GM18502 (cell line): Measurements from ENCODE around the gene EHBP1L1.

Experiments used
- ATAC-seq: cut with Tn5 transposase; IDR thresholded peaks from one replicate; pipeline ENCODE4 v1.9.1; 2021; ENCODE audit warnings: mild to moderate bottlenecking; ENCODE audit not compliant: unreplicated experiment, poor library complexity

The EHBP1L1 gene

DNA sequence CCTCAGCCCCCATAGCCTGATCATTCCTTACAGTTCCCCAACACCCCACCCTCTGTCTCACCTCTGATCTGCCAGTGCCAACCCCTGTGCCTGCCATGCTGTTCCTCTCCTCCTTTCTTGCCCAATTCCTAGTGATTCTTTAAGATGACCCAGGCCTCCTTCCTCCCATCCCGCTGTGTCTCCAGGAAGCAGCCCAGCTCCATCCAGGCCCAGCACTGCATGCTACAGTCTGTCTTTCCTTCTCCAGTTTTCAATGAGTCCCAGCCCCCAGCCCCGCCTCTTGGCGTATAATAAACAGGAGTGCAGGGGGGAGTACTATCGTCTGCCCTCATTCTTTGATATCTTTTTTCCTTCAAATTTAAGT, 30.0 kb upstream of the EHBP1L1 start:
- ATAC-seq: no peak

DNA sequence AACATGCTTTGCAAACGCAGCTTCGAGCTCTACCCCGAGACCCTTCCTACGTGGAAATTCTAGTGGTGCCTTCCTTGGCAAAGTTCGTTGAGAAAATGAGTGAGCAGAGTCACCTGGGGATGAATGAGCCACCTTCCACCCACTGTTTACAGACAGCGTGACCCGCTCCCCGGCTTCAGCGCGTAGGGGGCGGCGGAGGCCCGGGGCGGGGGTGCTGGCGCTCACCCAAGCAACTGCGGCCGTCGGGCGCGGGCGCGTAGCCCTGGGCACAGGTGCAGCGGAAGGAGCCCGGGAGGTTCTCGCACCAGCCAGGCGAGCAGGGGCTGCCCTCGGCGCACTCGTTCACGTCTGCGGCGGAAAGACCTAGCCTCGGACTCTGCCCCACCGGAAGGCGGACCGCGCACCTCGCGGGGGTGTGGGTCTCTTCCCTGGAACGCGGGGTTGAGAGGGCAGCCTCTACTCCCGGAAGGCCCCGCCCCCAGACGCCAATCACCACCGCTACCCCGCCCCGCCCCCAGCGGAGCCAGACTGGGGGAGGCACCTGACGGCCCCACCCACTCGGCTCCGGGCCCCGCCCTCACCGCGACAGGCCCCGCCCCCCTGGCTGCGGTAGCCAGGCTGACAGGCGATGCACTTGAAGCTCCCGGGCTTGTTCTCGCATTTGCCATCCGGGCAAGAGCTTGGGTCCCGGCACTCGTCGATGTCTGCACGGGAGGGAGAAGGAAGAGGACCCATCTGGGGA, 29.5 kb upstream of the EHBP1L1 start:
- ATAC-seq: peak; percentile 68

- ATAC-seq: no peak
Observed at GRCh38 chr11:65547446-65548125, 28.3 kb upstream of the EHBP1L1 start.

- ATAC-seq: no peak
Observed at GRCh38 chr11:65548395-65548794, 27.5 kb upstream of the EHBP1L1 start.

GRCh38 chr11:65549096-65549495, 26.8 kb upstream of the EHBP1L1 start:
- ATAC-seq: no peak

DNA sequence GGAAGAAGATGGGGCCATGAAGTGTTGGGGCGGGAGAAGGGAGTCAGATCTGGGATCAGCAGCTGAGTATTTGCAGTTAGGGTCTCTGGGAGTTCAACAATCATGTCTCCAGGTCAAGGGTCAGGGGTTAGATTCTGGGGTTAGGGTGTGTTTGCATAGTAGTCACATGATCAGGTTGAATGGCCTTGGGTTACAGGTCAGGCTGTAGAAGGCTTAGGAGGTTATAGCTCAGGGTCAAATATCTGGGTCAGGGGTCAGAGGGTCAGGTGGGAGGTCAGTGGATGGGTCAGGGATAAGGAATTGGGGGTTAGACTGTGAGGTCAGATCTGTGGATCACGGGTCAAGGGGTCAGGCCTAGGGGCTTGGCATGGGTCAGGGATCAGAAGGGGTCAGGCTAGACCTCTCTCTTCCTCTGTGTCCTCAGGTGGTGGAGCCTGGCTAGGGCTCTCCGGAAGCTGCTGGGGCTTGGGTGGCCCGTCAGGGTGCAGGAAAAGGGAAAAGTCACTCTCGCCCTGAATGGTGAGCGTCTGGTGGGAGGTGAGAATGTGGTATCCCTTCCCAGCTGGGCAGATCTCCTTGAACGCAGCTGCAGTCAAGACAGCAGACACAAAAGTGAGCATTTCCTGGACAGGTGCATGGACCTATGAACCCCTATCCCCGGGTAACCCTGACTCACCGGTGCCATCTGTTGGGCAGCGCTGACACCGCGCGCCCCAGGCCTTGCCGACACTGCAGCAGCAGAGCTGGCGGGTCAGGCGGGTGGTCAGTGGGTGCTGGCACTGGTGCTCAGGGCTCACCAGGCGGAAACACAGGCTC, 24.1 kb upstream of the EHBP1L1 start:
- ATAC-seq: no peak

DNA sequence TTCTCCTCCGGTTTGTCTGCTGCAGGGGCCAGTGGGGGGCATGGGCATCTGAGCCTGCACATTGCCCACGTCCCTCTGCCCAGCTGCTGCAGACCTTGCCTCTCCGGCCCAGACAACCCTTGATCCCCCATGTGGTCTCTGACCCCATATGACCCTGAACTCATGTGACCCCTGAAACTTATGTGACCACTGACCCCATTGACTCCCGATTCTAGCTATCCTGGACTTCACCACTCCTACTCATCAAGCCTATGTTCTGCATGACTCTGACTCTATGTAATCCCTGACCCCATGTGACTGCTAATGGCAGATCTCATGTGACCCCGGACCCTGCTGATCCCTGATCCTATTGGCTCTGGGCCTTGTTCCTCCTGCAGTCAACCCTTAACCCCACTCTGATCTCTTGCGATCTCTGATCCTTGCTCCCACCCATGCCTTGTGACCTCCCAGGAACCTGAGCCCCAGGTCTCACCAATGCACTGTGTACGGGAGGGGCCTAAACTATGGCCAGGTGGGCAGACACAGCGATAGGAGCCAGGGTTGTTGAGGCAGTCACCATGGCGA, 23.4 kb upstream of the EHBP1L1 start:
- ATAC-seq: no peak

GRCh38 chr11:65553301-65554001, 22.4 kb upstream of the EHBP1L1 start:
- no peak for ATAC-seq

GRCh38 chr11:65554057-65554818, 21.6 kb upstream of the EHBP1L1 start:
- no peak for ATAC-seq

DNA sequence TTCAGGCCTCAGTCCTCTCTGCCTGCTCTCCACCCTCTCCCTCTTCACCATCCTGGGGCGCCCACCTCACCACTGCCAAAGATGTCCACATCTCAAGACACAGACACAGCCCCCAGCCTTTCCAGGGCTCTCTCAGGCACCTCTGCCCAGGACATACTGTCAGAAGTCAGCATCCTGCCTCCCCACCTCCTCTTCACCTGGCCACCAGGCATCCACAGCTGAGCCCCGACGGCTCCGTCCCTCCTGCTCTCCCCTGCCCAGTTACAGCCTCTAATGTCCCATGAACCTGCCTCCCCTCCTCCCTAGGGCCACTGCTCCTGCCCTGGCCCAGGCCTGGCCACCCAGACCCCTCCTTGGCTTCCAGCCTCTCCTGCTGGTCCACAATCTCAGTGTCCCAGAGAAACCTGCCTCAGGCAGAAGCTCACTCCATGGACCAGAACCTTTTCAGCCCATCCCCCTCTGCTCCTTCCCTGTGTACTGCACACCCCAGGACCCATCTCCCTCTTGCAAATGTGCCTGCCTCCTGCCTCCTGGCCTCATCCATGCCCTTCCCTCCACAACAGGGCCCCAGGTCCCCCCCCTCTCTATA, 20.9 kb upstream of the EHBP1L1 start:
- no peak for ATAC-seq

- ATAC-seq: no peak
Observed at GRCh38 chr11:65555693-65556231, 20.1 kb upstream of the EHBP1L1 start.

DNA sequence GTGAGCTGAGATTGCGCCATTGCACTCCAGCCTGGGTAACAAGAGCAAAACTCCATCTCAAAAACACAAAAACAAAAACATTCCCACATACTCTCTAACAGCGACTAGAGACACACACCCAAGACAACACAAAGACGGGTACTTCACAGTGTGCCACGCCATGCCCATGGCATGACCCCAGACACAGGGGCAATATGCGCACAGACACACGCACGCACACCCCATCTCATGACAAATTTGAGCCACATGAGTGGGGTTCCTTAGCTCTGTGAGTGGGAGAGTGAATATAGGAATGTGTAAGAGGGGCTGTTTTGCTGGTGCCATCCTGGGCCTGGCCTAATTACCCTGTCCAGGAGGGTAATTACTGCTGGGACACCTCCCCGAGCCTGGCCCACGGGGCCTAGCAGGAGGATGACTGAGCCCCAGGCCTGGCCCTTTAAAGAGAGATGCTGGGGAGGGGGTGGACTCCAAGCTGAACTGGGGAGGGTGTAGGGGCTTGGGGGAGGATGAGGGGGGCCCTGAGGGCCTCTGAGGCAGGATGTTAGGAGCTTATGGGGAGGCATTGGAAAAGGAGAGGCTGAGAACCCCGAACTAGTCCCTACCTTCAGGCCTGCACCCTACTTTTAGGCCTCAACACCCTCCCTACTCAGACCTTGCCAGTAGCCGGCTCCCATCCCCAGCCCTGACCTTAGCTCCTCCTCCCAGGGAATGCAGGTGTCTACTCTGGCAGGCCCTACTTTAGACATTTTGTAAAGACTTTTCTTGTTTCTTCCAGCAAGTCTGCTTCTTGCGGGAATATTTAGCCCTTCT, 19.2 kb upstream of the EHBP1L1 start:
- ATAC-seq: no peak

GRCh38 chr11:65557280-65558001, 18.4 kb upstream of the EHBP1L1 start:
- no peak for ATAC-seq

DNA sequence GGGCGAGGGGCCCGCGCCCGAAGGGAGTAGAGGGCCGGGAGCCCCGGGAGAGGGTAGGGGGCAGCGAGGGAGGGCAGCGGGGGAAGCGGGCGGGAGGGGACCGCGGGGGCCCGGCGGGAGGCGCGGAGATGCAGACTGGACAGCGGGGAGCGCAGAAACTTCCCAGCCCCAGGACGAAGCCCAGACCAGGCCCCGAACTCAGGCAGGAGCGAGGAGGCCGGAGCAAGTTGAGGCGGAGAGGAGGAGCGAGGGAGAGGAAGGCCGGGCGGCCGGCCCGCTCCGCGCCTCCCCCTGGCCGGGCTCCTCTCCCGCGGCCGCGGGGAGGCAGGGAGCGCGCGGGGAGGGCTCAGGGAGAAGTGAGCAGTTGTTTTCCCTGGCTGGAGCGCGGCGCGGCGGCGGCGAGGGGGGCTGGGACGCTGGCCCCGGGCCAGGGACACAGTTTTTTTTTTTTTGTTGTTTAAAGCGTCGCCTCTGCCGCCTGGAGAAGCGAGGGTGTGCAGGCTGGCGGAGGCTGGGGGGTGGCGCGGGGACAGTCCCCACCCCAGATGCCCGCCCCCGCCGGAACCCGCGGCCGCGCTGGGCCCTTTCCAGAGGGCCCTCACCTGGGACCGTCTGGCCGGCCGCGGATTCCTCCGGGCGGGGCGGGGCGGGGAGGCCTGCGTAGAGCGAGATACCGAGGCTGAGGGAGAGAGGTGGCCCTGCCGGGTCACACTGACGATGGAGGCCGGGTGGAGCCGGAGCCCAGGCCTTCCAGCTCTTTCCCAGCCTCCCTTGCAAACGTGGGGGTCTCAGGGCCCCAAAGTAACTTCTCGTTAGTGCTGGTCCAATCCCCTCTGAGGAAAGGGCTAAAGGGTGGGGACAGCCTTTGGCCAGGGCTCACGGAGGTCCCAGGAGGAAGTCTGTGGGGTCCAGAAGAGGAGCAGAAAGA, 17.6 kb upstream of the EHBP1L1 start, which contains the start of gene LTBP3:
Gene LTBP3, minus strand, starts transcription at position 358 of the 928 bp plus-strand sequence. CDS start 400 bp downstream, outside the sequence.
- no peak for ATAC-seq

- no peak for ATAC-seq
Observed at GRCh38 chr11:65558930-65559509, 16.8 kb upstream of the EHBP1L1 start.

GRCh38 chr11:65559535-65559934, 16.3 kb upstream of the EHBP1L1 start:
- ATAC-seq: no peak
